Endothelial cell of umbilical vein (primary cell): ENCODE data around the gene LPP.

Experiments used
- EZH2 ChIP-seq: IDR thresholded peaks from 2 replicates; pipeline ENCODE4 v1.6.1; 2012; ENCODE audit warnings: borderline replicate concordance, low read depth, mild to moderate bottlenecking, moderate library complexity, low read length, inconsistent platforms; ENCODE audit not compliant: severe bottlenecking
- GATA2 ChIP-seq: IDR thresholded peaks from 2 replicates; pipeline ENCODE4 v1.7.0; 2011; ENCODE audit warnings: low read depth, mild to moderate bottlenecking, moderate library complexity, mixed read lengths, low read length; ENCODE audit not compliant: insufficient read length, insufficient read depth
- JUN ChIP-seq: IDR thresholded peaks from 2 replicates; pipeline ENCODE4 v1.6.1; 2011; ENCODE audit warnings: borderline replicate concordance, low read depth; ENCODE audit not compliant: insufficient read length, insufficient read depth
- MAX ChIP-seq: IDR thresholded peaks from 2 replicates; pipeline ENCODE4 v1.6.1; 2011; ENCODE audit not compliant: insufficient read depth, insufficient read length
- POLR2A ChIP-seq: IDR thresholded peaks from 2 replicates; pipeline ENCODE4 v1.6.1; 2012; ENCODE audit warnings: low read depth, mild to moderate bottlenecking, control low read depth, low read length
- TF ChIP-seq, protein P1 (sequence below), 2 donors: IDR thresholded peaks; 1 replicate in 1 of 2; 2 replicates in 1 of 2; pipeline ENCODE4 v1.5.1; 2011; ENCODE audit warnings: low read length in 2 of 2, mild to moderate bottlenecking in 2 of 2, moderate library complexity in 2 of 2, control low read depth in 1 of 2, inconsistent platforms in 1 of 2, low read depth in 1 of 2; ENCODE audit not compliant: insufficient read depth in 1 of 2; ENCODE audit errors: extremely low read depth in 1 of 2

DNA sequence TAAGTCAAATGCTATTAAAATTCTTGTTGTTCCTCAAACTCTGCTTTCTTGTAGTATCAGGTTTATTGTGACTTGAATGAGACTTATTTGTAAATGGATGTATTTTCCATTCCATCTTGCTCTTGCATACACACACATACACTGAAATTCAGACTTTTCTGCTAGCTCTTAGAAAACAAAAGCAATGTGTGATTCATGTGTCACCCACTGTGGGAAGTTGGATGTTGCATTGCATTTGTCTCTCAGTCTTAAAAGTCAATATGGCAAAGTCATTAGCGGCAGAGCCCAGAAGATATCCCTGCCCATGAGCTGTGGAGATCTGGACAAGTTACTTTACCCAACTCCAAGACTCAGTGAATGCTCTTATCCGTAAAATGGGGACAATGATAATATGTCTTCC, 660.6 kb downstream of the LPP start:
- no peak for TF ChIP-seq POLR2A
- TF ChIP-seq, protein P1, sequence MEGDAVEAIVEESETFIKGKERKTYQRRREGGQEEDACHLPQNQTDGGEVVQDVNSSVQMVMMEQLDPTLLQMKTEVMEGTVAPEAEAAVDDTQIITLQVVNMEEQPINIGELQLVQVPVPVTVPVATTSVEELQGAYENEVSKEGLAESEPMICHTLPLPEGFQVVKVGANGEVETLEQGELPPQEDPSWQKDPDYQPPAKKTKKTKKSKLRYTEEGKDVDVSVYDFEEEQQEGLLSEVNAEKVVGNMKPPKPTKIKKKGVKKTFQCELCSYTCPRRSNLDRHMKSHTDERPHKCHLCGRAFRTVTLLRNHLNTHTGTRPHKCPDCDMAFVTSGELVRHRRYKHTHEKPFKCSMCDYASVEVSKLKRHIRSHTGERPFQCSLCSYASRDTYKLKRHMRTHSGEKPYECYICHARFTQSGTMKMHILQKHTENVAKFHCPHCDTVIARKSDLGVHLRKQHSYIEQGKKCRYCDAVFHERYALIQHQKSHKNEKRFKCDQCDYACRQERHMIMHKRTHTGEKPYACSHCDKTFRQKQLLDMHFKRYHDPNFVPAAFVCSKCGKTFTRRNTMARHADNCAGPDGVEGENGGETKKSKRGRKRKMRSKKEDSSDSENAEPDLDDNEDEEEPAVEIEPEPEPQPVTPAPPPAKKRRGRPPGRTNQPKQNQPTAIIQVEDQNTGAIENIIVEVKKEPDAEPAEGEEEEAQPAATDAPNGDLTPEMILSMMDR (IDR thresholded peaks at IDR 0.05; ENCODE audit: extremely low read depth in 1 of 2, insufficient read depth in 1 of 2, low read depth in 1 of 2, low read length in 2 of 2): no peak
- TF ChIP-seq EZH2: no peak
- no peak for TF ChIP-seq JUN
- TF ChIP-seq MAX: no peak
- no peak for TF ChIP-seq GATA2
